GM23338 (cell line): ENCODE results near the gene TYRP1.

Experiments used
- CTCF ChIP-seq, 2 experiments: fragments of 200-600 bp in 1 of 2; sonication (generic) in 1 of 2; conservative IDR thresholded peaks; 2 replicates each; pipeline versions ENCODE4 v1.5.1 to v1.6.1; 2016 to 2017; ENCODE audit warnings: antibody characterized with exemption in 2 of 2, low read depth in 2 of 2, mild to moderate bottlenecking in 2 of 2, moderate library complexity in 1 of 2
- EZH2 ChIP-seq: fragments of 200-600 bp; sonication (generic); IDR thresholded peaks from one replicate; pipeline ENCODE4 v1.8.0; 2017; ENCODE audit warnings: antibody characterized with exemption, mild to moderate bottlenecking, low read depth; ENCODE audit not compliant: unreplicated experiment
- NANOG ChIP-seq: IDR thresholded peaks from 2 replicates; pipeline ENCODE4 v1.6.1; 2016; ENCODE audit warnings: antibody characterized with exemption, borderline replicate concordance
- POLR2AphosphoS5 ChIP-seq: IDR thresholded peaks from 2 replicates; pipeline ENCODE4 v1.6.1; 2016; ENCODE audit warnings: antibody characterized with exemption, low read depth
- REST ChIP-seq: IDR thresholded peaks from one replicate; pipeline ENCODE4 v1.6.1; 2018; ENCODE audit warnings: antibody characterized with exemption; ENCODE audit not compliant: unreplicated experiment

- TF ChIP-seq CTCF (conservative IDR thresholded peaks at IDR 0.05; ENCODE audit: low read depth in 2 of 2) (no peak), EZH2 (no peak), REST (no peak), NANOG (no peak), POLR2AphosphoS5 (no peak)
Measured at GRCh38 chr9:12659220-12659619, 34.0 kb upstream of the TYRP1 start.
